Fibroblast of gingiva (primary cell): Measurements from ENCODE around the gene GYPB.
A peak's percentile ranks its signal among the peaks of the same experiment; 100 is the strongest.
"Not testable (repeated sequence)": the region's sequence is repeated elsewhere in the genome, so short reads cannot be mapped to it uniquely, and the experiment has no call there.

Source experiments
- DNase-seq: peaks from one replicate; pipeline ENCODE4 v3.0.0-alpha.2; 2011; ENCODE audit warnings: low read depth

Gene GYPB

DNA sequence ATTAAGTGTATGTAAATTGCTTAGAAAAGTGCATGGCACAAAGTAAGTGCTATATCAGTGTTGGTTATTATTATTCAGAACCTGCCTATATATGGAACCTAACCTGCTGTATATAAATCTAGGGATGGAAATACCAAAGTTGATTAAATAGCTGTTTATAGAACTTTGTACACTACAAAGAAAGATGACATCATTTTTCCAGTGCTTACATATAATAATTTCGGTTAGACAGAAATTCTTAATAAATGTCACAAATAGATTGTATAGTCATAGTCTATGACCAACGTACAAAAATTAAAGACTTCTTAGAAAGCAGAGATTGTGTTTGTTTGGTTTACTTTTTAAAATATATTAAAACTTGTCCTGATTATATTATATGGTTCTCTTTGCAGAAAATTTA, 4.4 kb downstream of the GYPB start:
- no peak for DNase-seq

DNA sequence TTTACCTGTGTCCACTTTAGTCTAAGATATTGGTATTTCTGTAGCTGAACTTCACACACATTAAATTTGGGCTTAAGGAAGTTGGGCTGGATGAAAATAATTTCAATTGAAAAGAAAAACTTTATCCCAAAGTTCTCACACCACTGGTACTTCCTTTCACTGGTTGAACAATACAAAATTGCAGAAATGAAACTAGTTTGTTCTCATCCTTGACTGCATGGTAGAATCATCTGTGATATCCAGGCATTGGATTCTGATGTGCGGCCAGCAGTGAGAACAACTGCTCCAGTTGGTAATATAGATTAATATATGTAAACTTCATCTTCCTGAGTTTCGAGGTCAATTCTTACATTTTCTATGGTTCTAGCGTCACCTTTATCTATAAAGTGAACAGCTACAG, 10.6 kb downstream of the GYPB start:
- not testable (repeated sequence) for DNase-seq

DNA sequence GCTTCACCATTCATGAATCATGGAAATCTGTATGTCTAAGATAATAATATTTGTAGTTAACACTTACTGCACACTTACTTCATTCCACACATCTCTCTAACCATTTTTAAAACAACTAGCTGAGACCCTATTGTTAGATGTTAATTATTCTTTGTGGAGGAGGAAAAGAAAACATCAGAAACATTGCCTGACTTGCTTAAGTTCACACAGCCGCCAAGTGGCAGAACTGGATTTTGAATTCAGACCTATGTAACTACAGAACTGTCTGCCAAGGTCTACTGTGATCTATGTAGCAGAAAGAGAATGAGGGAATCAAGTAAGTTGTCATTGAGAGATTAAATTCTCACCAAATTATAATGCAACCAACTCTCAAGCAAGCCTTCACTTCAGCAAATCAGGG, 11.2 kb downstream of the GYPB start:
- DNase-seq, result not testable (repeated sequence)

DNA sequence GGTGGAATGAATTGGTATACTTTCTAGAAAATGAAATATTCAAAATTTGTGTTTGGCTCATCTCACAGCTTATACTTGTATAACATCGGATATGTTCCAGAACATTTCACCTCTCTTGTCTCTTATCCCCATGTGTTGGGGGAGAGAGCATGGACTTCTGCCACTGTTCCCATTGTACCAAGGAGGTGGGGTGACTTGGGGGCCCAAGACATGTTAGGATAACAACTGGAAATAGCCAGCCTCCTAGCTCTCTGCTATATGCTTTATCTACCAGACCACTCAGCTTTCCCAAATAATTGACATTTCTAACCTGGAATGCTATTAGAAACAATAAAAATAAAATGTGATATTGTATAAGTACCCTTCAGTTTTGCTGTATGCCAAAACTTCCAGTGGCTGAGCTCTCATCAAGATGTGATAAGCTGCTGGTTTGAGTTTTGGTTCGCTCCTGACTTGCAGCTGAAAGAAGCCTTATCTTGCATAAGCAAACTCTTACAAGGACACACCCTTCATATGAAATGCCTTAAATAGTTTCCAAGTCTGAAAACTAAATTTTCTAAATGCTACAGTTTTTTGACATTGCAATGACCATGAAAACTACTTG, 12.9 kb downstream of the GYPB start:
- not testable (repeated sequence) for DNase-seq

DNA sequence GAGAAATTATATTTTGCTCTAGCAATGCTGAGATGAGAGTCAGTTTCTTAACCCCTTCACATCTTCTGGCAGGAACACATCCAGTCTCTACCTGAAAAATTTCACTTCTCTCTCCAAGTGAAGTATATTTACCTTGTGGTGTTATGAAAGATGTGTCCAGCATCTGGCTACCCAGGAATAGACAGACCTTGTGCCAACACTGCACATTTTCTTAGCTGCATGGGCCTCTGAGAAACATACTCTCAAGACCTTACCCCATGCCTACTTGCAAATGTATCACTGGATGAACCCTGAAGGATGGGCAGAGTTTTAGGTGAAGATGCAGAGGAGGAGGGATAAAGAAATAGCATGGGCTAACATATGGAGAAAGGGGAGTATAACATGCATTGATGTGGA, 13.6 kb downstream of the GYPB start:
- peak; percentile 2 for DNase-seq

DNA sequence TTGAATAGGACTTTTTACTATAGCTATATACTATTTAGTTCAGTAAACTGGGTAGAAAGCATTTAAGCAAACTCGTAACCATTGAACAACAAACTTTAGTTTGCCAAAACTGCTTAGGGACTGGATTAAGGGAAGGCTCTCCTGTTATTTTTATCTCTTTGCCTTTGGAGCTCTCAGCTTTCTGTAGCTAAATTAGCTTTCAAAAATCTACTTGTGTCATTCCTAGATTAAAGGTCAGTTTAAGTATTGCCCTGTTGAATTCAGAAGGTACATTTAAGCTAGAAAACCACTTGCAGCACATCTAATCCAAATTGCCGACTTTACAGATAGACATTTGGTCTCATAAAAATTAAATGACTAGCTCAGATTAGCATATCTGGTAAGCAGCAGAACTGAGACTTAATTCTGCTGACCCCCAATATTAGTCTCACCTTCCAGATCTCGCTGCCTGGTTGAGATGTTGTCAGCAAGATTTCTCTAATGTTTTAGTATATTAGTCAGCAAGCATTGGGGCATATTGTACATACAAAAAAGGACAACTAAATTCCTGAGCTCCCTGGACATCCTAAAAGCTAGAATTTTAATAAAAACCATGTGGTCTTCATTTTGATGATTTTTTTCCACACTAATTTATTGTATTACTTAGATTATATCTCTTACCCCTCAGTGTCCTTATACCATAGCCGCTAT, 14.2 kb downstream of the GYPB start:
- peak; percentile 64 for DNase-seq

DNA sequence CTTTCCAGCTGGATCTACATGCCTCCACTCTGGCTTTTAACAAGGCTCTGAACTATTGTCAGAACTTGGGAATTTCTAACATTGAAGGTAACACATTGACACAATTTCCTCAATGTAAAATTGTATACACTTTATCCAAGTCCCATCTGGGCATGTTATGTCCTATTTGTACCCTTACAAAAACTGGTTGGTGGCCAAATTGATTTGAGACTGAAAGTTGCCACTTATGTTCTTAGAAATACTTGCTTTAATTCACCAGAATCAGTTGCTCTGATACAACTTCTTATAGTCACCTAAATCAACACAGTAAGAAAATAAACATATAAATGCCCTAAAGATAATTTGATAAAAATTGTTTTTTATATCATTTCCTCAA, 15.3 kb downstream of the GYPB start:
- DNase-seq, result not testable (repeated sequence)

DNA sequence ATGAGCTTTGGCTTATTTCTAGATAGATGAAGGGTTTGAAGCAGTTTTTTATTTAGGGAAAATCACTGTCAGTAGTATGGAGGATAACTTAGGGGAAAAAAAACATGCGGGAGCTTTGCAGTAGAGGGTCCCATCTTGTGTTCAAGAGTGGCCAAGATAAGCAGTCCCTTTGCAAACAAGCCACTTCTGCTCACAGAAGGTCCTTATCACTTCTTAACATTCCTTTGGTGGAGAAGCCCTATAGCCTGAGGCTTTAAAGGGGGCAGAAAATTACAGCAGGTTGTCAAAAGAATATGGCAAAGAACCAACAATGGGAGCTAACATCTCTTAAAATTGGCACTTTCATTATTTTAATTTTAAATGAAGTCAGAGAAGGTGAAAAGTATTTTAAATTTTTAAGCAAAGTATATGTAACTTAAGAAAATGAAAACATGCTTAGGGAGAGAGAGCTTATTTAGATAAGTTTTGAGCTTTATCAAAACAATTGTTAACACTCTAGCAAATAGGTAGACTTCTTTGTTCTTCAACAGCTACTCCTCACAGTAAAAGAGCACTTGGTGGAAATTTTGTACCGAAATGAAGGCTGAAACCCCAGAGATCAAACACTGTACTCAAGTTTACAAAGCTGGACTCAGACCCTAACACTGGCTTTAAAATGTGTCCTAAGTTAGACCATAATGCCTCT, 15.8 kb downstream of the GYPB start:
- DNase-seq, result not testable (repeated sequence)

DNA sequence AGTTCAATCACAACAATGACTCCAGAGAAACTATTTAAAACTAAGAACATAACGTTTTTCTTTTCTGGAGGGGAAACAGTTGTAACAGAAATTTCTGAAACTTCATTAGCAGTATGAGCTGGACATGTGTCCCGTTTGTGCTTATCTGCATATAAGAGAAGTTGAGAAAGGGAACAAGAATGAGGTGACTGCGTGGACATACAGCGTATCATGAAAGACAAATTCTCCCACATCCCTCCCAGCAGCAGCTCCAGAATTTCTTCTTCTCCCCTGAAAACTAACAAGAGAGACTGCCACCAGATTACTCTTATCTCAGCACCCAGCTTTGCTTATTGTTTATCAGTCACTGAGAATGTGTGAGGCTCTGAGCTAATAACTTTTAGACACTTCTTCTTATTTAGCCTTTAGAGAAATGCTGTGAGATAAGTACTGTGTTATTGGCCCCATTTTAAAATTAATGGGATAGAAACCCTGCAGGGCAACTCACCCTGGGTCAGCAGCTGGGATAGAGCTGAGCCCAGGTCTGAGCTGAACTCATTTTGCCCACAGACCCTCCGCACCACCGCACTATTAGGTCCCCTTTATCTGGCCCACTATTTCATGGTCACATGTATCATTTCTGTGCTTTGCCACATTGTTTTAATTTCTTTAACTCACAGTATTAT, 18.7 kb downstream of the GYPB start:
- not testable (repeated sequence) for DNase-seq

DNA sequence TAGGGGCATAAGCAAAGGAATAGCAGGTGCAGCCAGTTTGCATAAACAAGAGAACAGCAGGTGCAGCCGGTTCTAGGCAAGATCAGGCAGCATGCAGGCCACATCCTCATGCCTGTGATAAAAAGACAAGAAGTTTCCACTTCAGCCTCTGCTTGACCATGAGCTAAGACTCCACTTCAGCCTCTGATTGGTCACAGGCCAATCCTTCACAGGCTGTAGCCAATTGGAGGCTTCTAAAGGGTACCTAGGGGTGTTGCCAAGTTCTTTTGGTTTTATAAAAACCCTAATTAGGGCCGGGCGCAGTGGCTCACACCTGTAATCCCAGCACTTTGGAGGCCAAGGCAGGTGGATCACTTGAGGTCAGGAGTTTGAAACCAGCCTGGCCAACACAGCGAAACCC, 23.0 kb downstream of the GYPB start:
- not testable (repeated sequence) for DNase-seq

DNA sequence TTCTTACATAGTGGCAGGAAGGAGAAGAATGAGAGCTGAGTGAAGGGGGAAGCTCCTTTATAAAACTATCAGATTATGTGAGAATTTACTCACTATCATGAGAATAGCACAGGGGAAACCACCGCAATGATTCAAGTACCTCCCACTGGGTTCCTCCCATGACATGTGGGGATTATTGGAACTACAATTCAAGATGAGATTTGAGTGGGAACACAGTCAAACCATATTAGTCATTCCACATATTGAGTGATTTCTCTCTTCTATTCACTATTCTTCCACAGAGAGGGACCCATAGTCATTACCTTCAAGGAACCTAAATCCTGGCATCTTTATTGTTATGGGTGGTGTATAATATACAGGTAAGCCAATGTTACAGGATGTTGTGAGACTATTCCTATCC, 27.4 kb downstream of the GYPB start:
- DNase-seq, result not testable (repeated sequence)

DNA sequence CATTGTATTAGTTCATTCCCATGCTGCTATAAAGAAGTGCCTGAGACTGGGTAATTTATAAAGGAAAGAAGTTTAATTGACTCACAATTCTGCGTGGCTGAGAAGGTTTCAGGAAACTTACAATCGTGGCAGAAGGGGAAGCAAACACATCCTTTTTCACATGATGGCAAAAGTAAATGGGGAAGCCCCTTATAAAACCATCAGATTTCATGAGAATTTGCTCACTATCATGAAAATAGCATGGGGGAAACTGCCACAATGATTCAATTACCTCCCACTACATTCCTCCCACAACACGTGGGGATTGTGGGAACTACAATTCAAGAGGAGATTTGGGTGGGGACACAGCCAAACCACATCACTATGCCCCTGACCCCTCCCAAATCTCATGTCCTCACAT, 28.5 kb downstream of the GYPB start:
- not testable (repeated sequence) for DNase-seq

DNA sequence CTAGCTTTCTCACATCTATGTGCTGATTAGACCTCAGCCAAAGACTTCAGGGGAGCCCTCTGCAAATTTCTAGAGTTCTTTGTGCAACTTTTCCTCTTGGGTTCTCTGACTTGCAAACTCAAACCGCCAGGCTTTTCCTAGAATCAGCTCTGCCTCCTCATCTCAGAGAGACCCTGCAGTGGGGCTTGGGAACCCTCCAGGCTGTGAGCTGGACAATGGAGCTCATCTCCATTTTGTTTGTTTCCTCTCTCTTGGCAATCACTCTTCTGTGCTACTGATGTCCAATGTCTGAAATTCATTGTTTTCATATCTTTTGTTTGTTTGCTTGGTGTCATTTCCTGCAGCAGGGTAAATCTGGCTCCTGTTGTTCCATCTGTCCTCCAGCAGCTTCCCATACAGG, 33.0 kb downstream of the GYPB start:
- no peak for DNase-seq

DNA sequence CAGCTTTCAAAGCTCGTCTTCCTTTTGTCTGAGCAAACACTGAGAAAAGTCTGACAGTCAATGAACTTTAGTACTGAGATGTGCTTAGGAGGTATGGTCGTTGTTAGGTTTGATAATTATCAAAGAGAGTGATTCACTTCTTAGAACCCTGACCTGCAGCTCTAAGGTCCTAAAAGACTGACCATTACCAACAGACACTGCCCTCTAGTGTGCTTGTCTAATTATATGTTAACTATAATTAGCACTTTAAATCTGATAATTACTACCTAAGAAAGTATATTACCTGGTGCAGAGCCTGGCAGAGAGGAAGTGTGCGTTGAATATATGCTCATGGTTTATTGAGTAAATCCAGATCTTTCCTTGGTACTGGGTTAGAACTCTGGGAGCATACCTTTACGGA, 38.4 kb downstream of the GYPB start:
- DNase-seq, result not testable (repeated sequence)

DNA sequence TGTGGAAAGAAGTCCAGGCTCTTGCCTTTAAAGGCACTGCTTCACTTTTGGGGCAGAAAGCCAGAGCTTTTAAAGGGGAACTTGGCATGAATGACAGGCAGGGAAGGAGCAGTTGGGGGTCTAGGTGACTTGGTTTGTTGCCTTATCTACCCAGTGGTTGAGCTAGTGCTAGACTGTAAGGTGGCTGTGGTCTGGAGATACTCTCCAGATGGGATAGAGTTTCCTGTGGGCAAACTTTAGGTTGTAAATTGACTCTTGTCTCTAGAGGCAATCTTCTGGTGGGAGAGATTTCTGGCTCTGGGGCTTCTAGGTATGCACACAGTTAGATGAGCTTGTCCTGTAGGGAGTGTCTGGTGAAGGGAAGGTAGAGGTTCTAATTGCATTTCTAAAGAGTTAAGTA, 43.7 kb downstream of the GYPB start:
- not testable (repeated sequence) for DNase-seq

DNA sequence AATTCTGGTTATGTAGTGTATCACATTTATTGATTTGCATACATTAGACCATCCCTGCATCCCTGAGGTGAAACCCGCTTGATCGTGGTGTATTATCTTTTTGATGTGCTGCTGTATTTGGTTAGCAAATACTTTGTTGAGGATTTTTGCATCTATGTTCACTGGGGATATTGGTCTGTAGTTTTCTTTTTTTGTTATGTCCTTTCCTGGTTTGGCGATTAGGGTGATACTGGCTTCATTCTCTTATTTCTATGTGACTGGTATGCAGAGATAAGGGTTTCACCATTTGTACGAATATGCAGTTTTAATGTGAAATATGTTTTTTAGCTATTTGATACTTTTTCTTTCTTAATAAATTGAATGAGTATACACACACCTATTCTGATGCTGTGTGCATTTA, 45.2 kb downstream of the GYPB start:
- not testable (repeated sequence) for DNase-seq

DNA sequence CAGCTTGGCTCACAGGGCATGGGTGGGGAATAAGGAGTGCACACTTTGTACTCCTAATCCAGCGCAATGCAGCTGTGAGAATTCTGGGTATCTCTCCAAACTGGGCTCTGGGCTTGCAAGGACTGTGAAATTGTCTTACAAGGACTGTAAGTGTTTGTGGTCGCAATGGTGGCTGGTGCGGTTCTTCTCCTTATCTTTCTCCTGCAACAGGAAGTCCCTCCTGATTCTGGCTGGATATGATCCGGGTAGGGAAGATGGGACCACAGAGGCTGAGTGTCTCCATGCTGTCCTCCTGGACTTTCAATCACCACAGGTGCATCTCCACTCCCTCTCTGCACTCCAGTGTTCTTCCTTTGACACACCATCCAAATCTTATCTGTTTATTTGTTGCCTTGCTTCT, 58.1 kb downstream of the GYPB start:
- DNase-seq, result no peak

DNA sequence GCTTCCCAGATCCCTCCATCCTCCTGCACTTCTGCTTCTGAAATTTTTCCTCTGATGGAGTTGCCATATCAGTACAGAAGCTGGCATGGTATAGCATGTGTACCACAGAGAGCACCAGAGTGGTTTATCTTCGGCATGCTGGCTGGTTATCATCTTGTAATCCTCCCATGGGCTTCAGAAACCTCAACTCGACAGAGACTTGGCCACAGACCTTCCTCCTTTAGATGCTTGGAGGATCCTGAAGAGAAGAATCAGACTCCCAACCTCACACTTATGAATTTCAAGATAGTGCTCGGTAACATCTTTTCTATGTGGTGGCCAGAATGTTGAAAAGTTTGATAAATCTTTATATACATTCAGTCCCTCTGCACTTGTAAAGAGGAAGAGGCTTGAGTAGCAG, 63.9 kb downstream of the GYPB start:
- not testable (repeated sequence) for DNase-seq

DNA sequence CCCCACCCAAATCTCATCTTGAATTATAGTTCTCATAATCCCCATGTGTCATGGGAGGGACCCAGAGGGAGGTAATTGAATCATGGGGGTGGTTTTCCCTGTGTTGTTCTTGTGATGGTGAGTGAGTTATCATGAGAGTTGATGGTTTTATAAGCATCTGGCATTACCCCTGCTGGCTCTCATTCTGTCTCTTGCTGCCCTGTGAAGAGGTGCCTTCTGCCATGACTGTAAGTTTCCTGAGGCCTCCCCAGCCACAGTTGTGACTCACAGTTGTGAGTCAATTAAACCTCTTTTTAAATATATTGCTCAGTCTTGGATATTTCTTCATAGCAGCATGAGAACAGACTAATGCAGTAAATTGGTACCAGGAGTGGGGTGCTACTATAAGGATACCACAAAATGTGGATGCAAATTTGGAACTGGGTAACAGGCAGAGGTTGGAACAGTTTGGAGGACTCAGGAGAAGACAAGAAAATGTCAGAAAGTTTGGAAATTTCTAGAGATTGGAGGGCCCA, 67.7 kb downstream of the GYPB start:
- not testable (repeated sequence) for DNase-seq

DNA sequence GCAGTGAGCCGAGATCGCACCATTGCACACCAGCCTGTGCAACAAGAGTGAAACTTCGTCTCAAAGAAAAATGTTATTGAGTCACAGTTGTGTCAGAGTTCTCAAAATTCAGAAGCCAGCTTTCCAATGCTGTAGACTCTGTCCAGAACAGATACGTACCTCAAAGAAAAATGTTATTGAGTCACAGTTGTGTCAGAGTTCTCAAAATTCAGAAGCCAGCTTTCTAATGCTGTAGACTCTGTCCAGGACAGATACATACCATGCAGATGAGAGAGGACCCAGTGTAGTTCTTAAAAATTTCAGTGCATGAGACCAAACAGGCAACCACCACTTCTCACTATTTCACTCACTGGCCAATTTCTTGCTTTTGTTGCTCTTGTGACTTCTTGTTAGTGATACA, 68.2 kb downstream of the GYPB start:
- not testable (repeated sequence) for DNase-seq

DNA sequence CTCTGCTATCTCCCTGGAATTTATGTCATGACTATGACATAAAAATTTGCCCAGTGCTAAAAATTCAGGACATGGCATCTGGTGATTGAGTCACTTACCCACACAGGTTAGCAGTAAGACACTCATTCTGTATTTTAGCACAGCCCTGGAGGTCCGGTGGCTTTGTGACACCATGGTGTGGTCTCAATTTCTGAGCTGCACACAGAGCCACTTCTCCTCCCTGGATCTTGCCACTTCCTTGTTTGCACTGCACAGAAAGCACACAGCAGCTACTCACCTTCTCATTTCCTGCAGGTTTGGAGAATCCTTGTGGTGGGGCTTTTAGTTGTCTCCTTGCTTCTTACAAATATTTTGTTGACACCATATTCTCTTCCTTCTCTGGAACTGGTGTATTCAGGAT, 69.0 kb downstream of the GYPB start:
- DNase-seq, result not testable (repeated sequence)

DNA sequence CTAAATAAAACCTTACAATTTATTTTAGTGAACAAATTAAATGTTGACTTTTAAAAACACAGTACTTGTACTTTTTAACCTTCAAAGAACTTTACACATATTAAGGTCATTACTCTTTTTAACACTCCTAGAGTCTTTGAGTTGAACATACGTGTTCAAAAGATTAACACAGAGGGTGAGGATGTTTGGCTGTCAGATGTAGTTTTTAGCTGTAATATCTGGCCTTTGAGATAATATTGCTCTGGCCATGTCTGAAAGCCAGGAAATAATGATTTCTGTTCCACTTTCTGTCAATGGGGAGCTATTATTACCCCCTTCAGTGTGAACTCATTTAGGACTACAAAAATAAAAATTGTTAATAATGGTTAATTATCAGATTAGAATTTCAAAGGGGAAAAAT, 71.7 kb downstream of the GYPB start:
- DNase-seq, result not testable (repeated sequence)
